Measurements from ENCODE around the gene SCGB1C2.

- no peak for TF ChIP-seq CTCF (conservative IDR thresholded peaks at IDR 0.05)
- no peak for TF ChIP-seq EZH2 (IDR thresholded peaks at IDR 0.05; ENCODE audit: low read depth)
Observed at GRCh38 chr17:149897-150584, 12.7 kb downstream of the SCGB1C2 start.

Measured in PC-9 (cell line).